ENCODE measurements around the gene DNAAF2. TPM values are rescaled to one million over a fixed set of nuclear protein-coding genes. Genes with fewer than 3 reads are reported as not detected.

DNAAF2 gene
- total RNA-seq, 1 experiment from 2014 or later: 13.7 TPM

DNA sequence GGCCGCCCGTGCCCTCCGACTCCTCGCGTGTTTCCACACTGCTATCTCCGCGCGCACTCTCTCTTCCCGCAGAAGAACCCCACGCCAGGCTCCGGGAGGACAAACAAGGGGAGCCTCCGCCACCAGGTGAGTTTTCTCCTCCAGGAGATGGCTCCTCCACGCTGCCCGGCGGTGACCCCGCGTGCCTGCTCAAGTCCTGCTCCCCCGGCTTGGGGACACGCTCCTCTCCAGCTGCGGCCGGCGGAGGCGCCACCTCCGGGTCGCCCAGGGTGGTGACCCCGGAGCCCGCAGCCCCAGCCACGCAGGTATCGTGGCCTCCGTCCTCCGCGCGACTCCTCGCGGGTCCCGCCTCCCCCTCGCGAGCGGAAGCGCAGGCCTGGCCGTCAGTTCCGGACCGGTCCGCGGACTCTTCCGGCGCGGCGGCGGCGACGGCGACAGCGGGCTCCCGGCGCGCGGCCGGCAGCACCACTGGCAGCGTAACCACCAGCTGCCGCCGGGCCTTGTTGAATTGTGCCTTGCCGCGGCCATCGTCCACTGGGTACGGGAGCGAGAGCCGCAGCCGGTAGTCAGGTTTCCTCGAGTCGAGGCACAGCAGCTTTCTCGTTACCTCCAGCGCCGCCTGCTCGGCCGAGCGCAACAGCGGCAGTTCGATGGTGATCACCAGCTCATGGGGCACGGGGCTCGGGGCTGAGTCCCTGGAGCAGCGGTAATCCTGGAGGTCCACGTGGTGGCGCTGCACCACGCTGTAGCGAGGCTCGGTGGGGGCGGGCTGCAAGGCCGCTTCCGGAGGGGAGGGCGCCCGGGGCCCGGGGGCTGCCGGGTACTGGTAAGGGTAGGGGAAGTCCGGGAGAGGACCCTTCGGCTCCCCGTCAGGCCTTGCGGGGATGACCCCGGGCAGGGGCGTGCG lies 1.2 kb downstream of the DNAAF2 start:
- DNase-seq (ENCODE audit: low read depth, low spot score) (peak; percentile 88), ATAC-seq (peak; percentile 83)
- intact Hi-C loops (cut with micrococcal nuclease): loop anchor here (1.0 to 5.0 kb wide), 4 partner anchors 134 to 219 kb away; partner anchors contain the start of genes KLHDC2 and NEMF
- peaks cover 6 to 21% of the 10 kb centered on the region in 2 experiments for H3K4me1 ChIP-seq (ENCODE audit: control insufficient read depth in 1 of 2, insufficient read depth in 2 of 2, low read length in 2 of 2)
- no peaks in the 10 kb centered on the region for H3K9me3 ChIP-seq (ENCODE audit: control insufficient read depth in 1 of 2, insufficient read depth in 1 of 2, low read depth in 1 of 2, low read length in 2 of 2)
- H3K27me3 ChIP-seq (ENCODE audit: insufficient read depth, low read length): no peaks in the 10 kb centered on the region
- peak overlapping the region; percentile 98 for H3K27ac ChIP-seq (ENCODE audit: low read depth, low read length)
- no peak overlapping the region for H2AFZ ChIP-seq (ENCODE audit: low read depth, low read length, poor library complexity, severe bottlenecking)
- H3K79me2 ChIP-seq (ENCODE audit: insufficient read depth, low read length): peaks cover 95% of the 10 kb centered on the region
- H4K20me1 ChIP-seq (ENCODE audit: insufficient read depth): no peaks in the 10 kb centered on the region; the same call in 1 of the 2 replicates
- no TSS peak for BruUV-seq (replicated peaks)
- no peaks in the 10 kb centered on the region for H3K9me2 ChIP-seq (ENCODE audit: insufficient read depth)
- peak overlapping the region; percentile 83 to 95 for H3K4me3 ChIP-seq (replicated peaks in 1 of 2; ENCODE audit: low read depth in 1 of 2, low read length in 2 of 2)
- POLR2A ChIA-PET: interaction anchor here (0.7 to 2.7 kb wide), 10 partner anchors 9 to 370 kb away, joined by 3 to 17 read pairs (median 4); partner anchors contain the start of genes KLHDC2, MGAT2 and RPL36AL
- peaks cover 6 to 16% of the 10 kb centered on the region in 2 experiments; a peak in 2 of 4 replicates for H3K36me3 ChIP-seq (ENCODE audit: control insufficient read depth in 1 of 2, insufficient read depth in 2 of 2, low read length in 2 of 2)
- RAD21 ChIA-PET (ENCODE audit: low non-redundant PET in 1 of 2, low total read pairs in 2 of 2, uncharacterized antibody in 2 of 2, unreplicated experiment in 2 of 2): interaction anchor here (1.0 to 1.1 kb wide), 2 partner anchors 14 to 134 kb away, joined by 3 to 5 read pairs; partner anchors contain the start of genes KLHDC2 (in 1 of the 2), MGAT2 (in 1 of the 2) and RPL36AL (in 1 of the 2)
- CTCF ChIA-PET: interaction anchor here (0.6 to 2.1 kb wide), 23 partner anchors 8 to 471 kb away, joined by 3 to 17 read pairs (median 5); partner anchors contain the start of genes KLHDC1, KLHDC2, LRR1 and MGAT2
- peak overlapping the region; percentile 87 for H3K4me2 ChIP-seq (ENCODE audit: low read length)
- peak overlapping the region; percentile 98 for H3K9ac ChIP-seq (ENCODE audit: low read length)
- TF ChIP-seq POLR2AphosphoS5 (IDR thresholded peaks at IDR 0.05; ENCODE audit: low read depth, low read length): peak; percentile 79
- TF ChIP-seq POLR2A (IDR thresholded peaks at IDR 0.05; ENCODE audit: borderline replicate concordance, extremely low read depth, insufficient read depth, insufficient read length): peak; percentile 60
- 0 out of 2 replicates have a peak, but pooled peaks have one; percentile 21 for TF ChIP-seq SRF (IDR thresholded peaks at IDR 0.05; ENCODE audit: low read depth)
- no peak for TF ChIP-seq ZNF274 (IDR thresholded peaks at IDR 0.05; ENCODE audit: low read depth, low read length)
- TF ChIP-seq EGR1 (IDR thresholded peaks at IDR 0.05; ENCODE audit: low read depth): peak; percentile 92
- TF ChIP-seq RAD21 (IDR thresholded peaks at IDR 0.05; ENCODE audit: low read depth): peak; percentile 91
- TF ChIP-seq CBX3 (IDR thresholded peaks at IDR 0.05; ENCODE audit: low read depth): peak; percentile 76
- peak; percentile 31 for TF ChIP-seq ZBTB33 (IDR thresholded peaks at IDR 0.05; ENCODE audit: extremely low read depth, insufficient replicate concordance, low read length)
- TF ChIP-seq, protein P1, sequence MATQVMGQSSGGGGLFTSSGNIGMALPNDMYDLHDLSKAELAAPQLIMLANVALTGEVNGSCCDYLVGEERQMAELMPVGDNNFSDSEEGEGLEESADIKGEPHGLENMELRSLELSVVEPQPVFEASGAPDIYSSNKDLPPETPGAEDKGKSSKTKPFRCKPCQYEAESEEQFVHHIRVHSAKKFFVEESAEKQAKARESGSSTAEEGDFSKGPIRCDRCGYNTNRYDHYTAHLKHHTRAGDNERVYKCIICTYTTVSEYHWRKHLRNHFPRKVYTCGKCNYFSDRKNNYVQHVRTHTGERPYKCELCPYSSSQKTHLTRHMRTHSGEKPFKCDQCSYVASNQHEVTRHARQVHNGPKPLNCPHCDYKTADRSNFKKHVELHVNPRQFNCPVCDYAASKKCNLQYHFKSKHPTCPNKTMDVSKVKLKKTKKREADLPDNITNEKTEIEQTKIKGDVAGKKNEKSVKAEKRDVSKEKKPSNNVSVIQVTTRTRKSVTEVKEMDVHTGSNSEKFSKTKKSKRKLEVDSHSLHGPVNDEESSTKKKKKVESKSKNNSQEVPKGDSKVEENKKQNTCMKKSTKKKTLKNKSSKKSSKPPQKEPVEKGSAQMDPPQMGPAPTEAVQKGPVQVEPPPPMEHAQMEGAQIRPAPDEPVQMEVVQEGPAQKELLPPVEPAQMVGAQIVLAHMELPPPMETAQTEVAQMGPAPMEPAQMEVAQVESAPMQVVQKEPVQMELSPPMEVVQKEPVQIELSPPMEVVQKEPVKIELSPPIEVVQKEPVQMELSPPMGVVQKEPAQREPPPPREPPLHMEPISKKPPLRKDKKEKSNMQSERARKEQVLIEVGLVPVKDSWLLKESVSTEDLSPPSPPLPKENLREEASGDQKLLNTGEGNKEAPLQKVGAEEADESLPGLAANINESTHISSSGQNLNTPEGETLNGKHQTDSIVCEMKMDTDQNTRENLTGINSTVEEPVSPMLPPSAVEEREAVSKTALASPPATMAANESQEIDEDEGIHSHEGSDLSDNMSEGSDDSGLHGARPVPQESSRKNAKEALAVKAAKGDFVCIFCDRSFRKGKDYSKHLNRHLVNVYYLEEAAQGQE (IDR thresholded peaks at IDR 0.05; ENCODE audit: low read depth): no peak
- no peak; the same call in 1 of the 2 replicates for TF ChIP-seq FOSL1 (IDR thresholded peaks at IDR 0.05; ENCODE audit: low read depth)
- TF ChIP-seq YY1 (IDR thresholded peaks at IDR 0.05; ENCODE audit: extremely low read depth, insufficient replicate concordance, low read depth, low read length): peak; percentile 54
- peak; percentile 67 for TF ChIP-seq ELF1 (IDR thresholded peaks at IDR 0.05; ENCODE audit: borderline replicate concordance, low read depth)
- TF ChIP-seq EZH2 (IDR thresholded peaks at IDR 0.05): no peak
- TF ChIP-seq JUND (IDR thresholded peaks at IDR 0.05): no peak
- TF ChIP-seq SIN3A (IDR thresholded peaks at IDR 0.05; ENCODE audit: low read depth): peak; percentile 76
- peak; percentile 88 for TF ChIP-seq ZFX (IDR thresholded peaks at IDR 0.05)
- no peak for TF ChIP-seq EZH2phosphoT487 (IDR thresholded peaks at IDR 0.05; ENCODE audit: borderline replicate concordance)
- TF ChIP-seq, protein P2, sequence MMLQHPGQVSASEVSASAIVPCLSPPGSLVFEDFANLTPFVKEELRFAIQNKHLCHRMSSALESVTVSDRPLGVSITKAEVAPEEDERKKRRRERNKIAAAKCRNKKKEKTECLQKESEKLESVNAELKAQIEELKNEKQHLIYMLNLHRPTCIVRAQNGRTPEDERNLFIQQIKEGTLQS (IDR thresholded peaks at IDR 0.05): no peak
